Progenitor cell of endocrine pancreas (in vitro differentiated cells): Measurements from ENCODE around the gene SOX5. TPM values are rescaled to one million over a fixed set of nuclear protein-coding genes. Genes with fewer than 3 reads are reported as not detected.
A peak's percentile ranks its signal among the peaks of the same experiment; 100 is the strongest.

ENCODE experiments used
- DNase-seq: peaks from one replicate; pipeline ENCODE4 v3.0.0; 2021; ENCODE audit warnings: low spot score; ENCODE audit not compliant: unreplicated experiment
- H3K27ac Mint-ChIP-seq: 2 replicates; pipeline ENCODE4 v1.8.0; 2021; ENCODE audit warnings: mild to moderate bottlenecking, moderate library complexity, mixed read lengths
- H3K27me3 Mint-ChIP-seq: 2 replicates; pipeline ENCODE4 v1.8.0; 2021; ENCODE audit warnings: mixed read lengths
- H3K36me3 Mint-ChIP-seq: 2 replicates; pipeline ENCODE4 v1.8.0; 2022; ENCODE audit warnings: mixed read lengths; ENCODE audit not compliant: insufficient read depth
- H3K4me1 Mint-ChIP-seq: 2 replicates; pipeline ENCODE4 v1.8.0; 2021; ENCODE audit warnings: low read depth, mixed read lengths
- H3K4me3 Mint-ChIP-seq: 2 replicates; pipeline ENCODE4 v1.8.0; 2021; ENCODE audit warnings: low read depth, mild to moderate bottlenecking, moderate library complexity, mixed read lengths
- H3K9me3 Mint-ChIP-seq: 2 replicates; pipeline ENCODE4 v1.8.0; 2021; ENCODE audit warnings: low read depth, mixed read lengths
- CTCF ChIP-seq: fragments of 200-600 bp; sonication (generic); IDR thresholded peaks from one replicate; pipeline ENCODE4 v1.5.0; 2021; ENCODE audit warnings: antibody characterized with exemption, mild to moderate bottlenecking; ENCODE audit not compliant: unreplicated experiment
- total RNA-seq: library from RNA; stranded (reverse); gene quantifications from 2 replicates; pipeline ENCODE4 v1.2.1, GENCODE V29; 2021

Gene SOX5
- total RNA-seq, 1 donor from 2014 or later = 56.9 TPM

- no peak for DNase-seq
- no peaks in the 10 kb centered on the region for H3K9me3 Mint-ChIP-seq
- no peak overlapping the region for H3K4me3 Mint-ChIP-seq
- H3K27ac Mint-ChIP-seq = no peak overlapping the region
- peaks cover 3% of the 10 kb centered on the region for H3K36me3 Mint-ChIP-seq
- no peak for TF ChIP-seq CTCF
- H3K27me3 Mint-ChIP-seq = no peaks in the 10 kb centered on the region
- H3K4me1 Mint-ChIP-seq = peaks cover 8% of the 10 kb centered on the region
These were observed 145.9 kb downstream of the SOX5 start for GRCh38 chr12:23803540-23803939.

- H3K27ac Mint-ChIP-seq = no peak overlapping the region
- H3K27me3 Mint-ChIP-seq = no peaks in the 10 kb centered on the region
- peaks cover 6% of the 10 kb centered on the region for H3K4me1 Mint-ChIP-seq
- no peaks in the 10 kb centered on the region for H3K9me3 Mint-ChIP-seq
- H3K36me3 Mint-ChIP-seq = no peaks in the 10 kb centered on the region
- DNase-seq = no peak
- no peak for TF ChIP-seq CTCF
- H3K4me3 Mint-ChIP-seq = no peak overlapping the region
These were observed 154.0 kb downstream of the SOX5 start for GRCh38 chr12:23795494-23795893.

- TF ChIP-seq CTCF = no peak
- peaks cover 7% of the 10 kb centered on the region for H3K9me3 Mint-ChIP-seq
- no peak overlapping the region for H3K27ac Mint-ChIP-seq
- no peak overlapping the region for H3K4me3 Mint-ChIP-seq
- peaks cover 11% of the 10 kb centered on the region for H3K36me3 Mint-ChIP-seq
- no peaks in the 10 kb centered on the region for H3K4me1 Mint-ChIP-seq
- no peaks in the 10 kb centered on the region for H3K27me3 Mint-ChIP-seq
- no peak for DNase-seq
These were observed 168.4 kb downstream of the SOX5 start for GRCh38 chr12:23781118-23781517.

GRCh38 chr12:23775208-23775607 is 174.3 kb downstream of the SOX5 start:
- TF ChIP-seq CTCF = no peak
- peaks cover 7% of the 10 kb centered on the region for H3K9me3 Mint-ChIP-seq
- H3K4me3 Mint-ChIP-seq = no peak overlapping the region
- H3K36me3 Mint-ChIP-seq = peaks cover 8% of the 10 kb centered on the region
- H3K27ac Mint-ChIP-seq = no peak overlapping the region
- H3K4me1 Mint-ChIP-seq = peaks cover 12% of the 10 kb centered on the region
- no peak for DNase-seq
- H3K27me3 Mint-ChIP-seq = no peaks in the 10 kb centered on the region

- no peak overlapping the region for H3K4me3 Mint-ChIP-seq
- peaks cover 3% of the 10 kb centered on the region for H3K9me3 Mint-ChIP-seq
- H3K27ac Mint-ChIP-seq = peak overlapping the region; percentile 3
- DNase-seq = no peak
- peaks cover 16% of the 10 kb centered on the region for H3K4me1 Mint-ChIP-seq
- no peaks in the 10 kb centered on the region for H3K27me3 Mint-ChIP-seq
- no peak for TF ChIP-seq CTCF
- peaks cover 6% of the 10 kb centered on the region for H3K36me3 Mint-ChIP-seq
These were observed 178.1 kb downstream of the SOX5 start for GRCh38 chr12:23771240-23771949.
